ENCODE data around the gene KBTBD3.
"Not testable (repeated sequence)": the region's sequence is repeated elsewhere in the genome, so short reads cannot be mapped to it uniquely, and the experiment has no call there.

KBTBD3 gene

GRCh38 chr11:106061249-106061784 lies 15.8 kb downstream of the KBTBD3 start:
- no peak for DNase-seq (ENCODE audit: low read depth)

GRCh38 chr11:106059617-106060016 lies 17.5 kb downstream of the KBTBD3 start:
- DNase-seq (ENCODE audit: low read depth), result no peak

GRCh38 chr11:106058377-106058776 lies 18.8 kb downstream of the KBTBD3 start:
- not testable (repeated sequence) for DNase-seq (ENCODE audit: low read depth)

GRCh38 chr11:106051103-106051502 lies 26.0 kb downstream of the KBTBD3 start:
- no peak for DNase-seq (ENCODE audit: low read depth)

- DNase-seq (ENCODE audit: low read depth), result no peak
Observed at GRCh38 chr11:106049727-106050476, 27.2 kb downstream of the KBTBD3 start.

GRCh38 chr11:106047631-106048030 lies 29.5 kb downstream of the KBTBD3 start:
- DNase-seq (ENCODE audit: low read depth), result no peak

- DNase-seq (ENCODE audit: low read depth), result no peak
Observed at GRCh38 chr11:106043540-106043939, 33.6 kb downstream of the KBTBD3 start.

- DNase-seq (ENCODE audit: low read depth), result no peak
Observed at GRCh38 chr11:106032861-106033260, 44.3 kb downstream of the KBTBD3 start.

GRCh38 chr11:106031936-106032335 lies 45.2 kb downstream of the KBTBD3 start:
- no peak for DNase-seq (ENCODE audit: low read depth)

GRCh38 chr11:106031202-106031810 lies 45.8 kb downstream of the KBTBD3 start:
- no peak for DNase-seq (ENCODE audit: low read depth)

- DNase-seq (ENCODE audit: low read depth), result no peak
Observed at GRCh38 chr11:106030609-106031008, 46.5 kb downstream of the KBTBD3 start.

- DNase-seq (ENCODE audit: low read depth), result no peak
Observed at GRCh38 chr11:106022795-106023275, 54.3 kb downstream of the KBTBD3 start.

GRCh38 chr11:106021967-106022794 lies 55.0 kb downstream of the KBTBD3 start, which contains the start of gene MSANTD4:
Gene MSANTD4, minus strand, starts transcription at chr11:106022240. Its CDS starts 11,323 bp downstream, at chr11:106010917.
- DNase-seq (ENCODE audit: low read depth), result peak; percentile 90

- DNase-seq (ENCODE audit: low read depth), result no peak
Observed at GRCh38 chr11:106021181-106021966, 55.8 kb downstream of the KBTBD3 start.

GRCh38 chr11:106017093-106017492 lies 60.1 kb downstream of the KBTBD3 start:
- no peak for DNase-seq (ENCODE audit: low read depth)

- DNase-seq (ENCODE audit: low read depth), result no peak
Observed at GRCh38 chr11:106015066-106015465, 62.1 kb downstream of the KBTBD3 start.

- DNase-seq (ENCODE audit: low read depth), result no peak
Observed at GRCh38 chr11:106014620-106015019, 62.5 kb downstream of the KBTBD3 start.

GRCh38 chr11:106014035-106014434 lies 63.1 kb downstream of the KBTBD3 start:
- no peak for DNase-seq (ENCODE audit: low read depth)

GRCh38 chr11:106012744-106013143 lies 64.4 kb downstream of the KBTBD3 start:
- no peak for DNase-seq (ENCODE audit: low read depth)

GRCh38 chr11:106011481-106011880 lies 65.7 kb downstream of the KBTBD3 start:
- DNase-seq (ENCODE audit: low read depth), result no peak

- not testable (repeated sequence) for DNase-seq (ENCODE audit: low read depth)
Observed at GRCh38 chr11:106003094-106003493, 74.1 kb downstream of the KBTBD3 start.
